Activated CD8-positive, alpha-beta T cell treated with anti-CD3 and anti-CD28 coated beads for 36 hours (primary cell): ENCODE results near the gene MYZAP. TPM values are rescaled to one million over a fixed set of nuclear protein-coding genes. Genes with fewer than 3 reads are reported as not detected.

Source experiments
- ATAC-seq: fragments of 200-7000 bp; cut with Tn5 transposase; one replicate; pipeline ENCODE4 v1.10.0; 2021; ENCODE audit warnings: mild to moderate bottlenecking, moderate library complexity
- CTCF ChIA-PET: fragments of 350-600 bp; sonication (Branson Sonifier 250); formaldehyde crosslinking; loops from one replicate; lab custom pipeline; 2021; ENCODE audit warnings: antibody characterized with exemption; lab: Charles Lee
- POLR2A ChIA-PET: fragments of 350-600 bp; sonication (Branson Sonifier 250); formaldehyde crosslinking; loops from one replicate; lab custom pipeline; 2021; ENCODE audit warnings: antibody characterized with exemption; lab: Charles Lee
- DNase-seq: peaks from one replicate; pipeline ENCODE4 v3.0.0-alpha.2; 2020
- H3K27ac Mint-ChIP-seq: one replicate; pipeline ENCODE4 v1.8.0; 2021; ENCODE audit warnings: mild to moderate bottlenecking, mixed read lengths
- H3K27me3 Mint-ChIP-seq: one replicate; pipeline ENCODE4 v1.8.0; 2021; ENCODE audit warnings: mixed read lengths
- H3K36me3 Mint-ChIP-seq: one replicate; pipeline ENCODE4 v1.8.0; 2021; ENCODE audit warnings: low read depth, mixed read lengths
- H3K4me1 Mint-ChIP-seq: one replicate; pipeline ENCODE4 v1.8.0; 2021; ENCODE audit warnings: low read depth, mixed read lengths
- H3K4me3 Mint-ChIP-seq: one replicate; pipeline ENCODE4 v1.8.0; 2021; ENCODE audit warnings: mild to moderate bottlenecking, moderate library complexity, mixed read lengths
- H3K9me3 Mint-ChIP-seq: one replicate; pipeline ENCODE4 v1.8.0; 2021; ENCODE audit warnings: mixed read lengths
- intact Hi-C: fragments of 100-400 bp; cut with micrococcal nuclease; formaldehyde crosslinking; loops from one replicate; pipeline ENCODE4 v1.10.0; 2022
- total RNA-seq, 2 experiments: library from RNA; stranded (reverse); gene quantifications; one replicate each; pipeline ENCODE4 v1.2.3, GENCODE V29; 2021
- TF ChIP-seq, protein P1 (sequence below): fragments of 200-600 bp; IDR thresholded peaks from one replicate; pipeline ENCODE4 v1.8.0; 2022; ENCODE audit warnings: antibody characterized with exemption, mild to moderate bottlenecking

The MYZAP gene
- total RNA-seq, 2 experiments from 2014 or later: not detected

DNA sequence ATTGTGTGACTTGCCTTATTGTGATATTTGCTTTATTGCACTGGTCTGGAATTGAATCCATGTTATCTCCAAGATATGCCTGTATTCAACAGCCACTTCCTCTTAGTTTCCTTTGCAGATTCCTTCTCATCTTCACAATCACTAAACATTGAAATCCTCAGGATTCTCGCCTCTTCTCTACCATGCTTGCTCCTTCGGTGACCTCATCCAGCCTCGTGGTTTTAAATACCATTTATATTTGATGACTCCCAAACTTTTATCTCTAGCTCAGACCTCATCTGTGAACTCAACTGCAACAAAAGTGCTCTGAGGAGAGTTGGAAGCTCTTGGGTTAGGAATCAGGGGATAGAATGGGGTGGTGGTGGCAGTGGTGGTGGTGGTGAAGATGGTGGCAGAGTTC, 134.7 kb downstream of the MYZAP start:
- no peak overlapping the region for H3K27ac Mint-ChIP-seq
- ChIA-PET POLR2A (no interaction called here), CTCF (interaction anchor here (1.5 kb wide), 1 partner anchor 135 kb away, joined by 3 read pairs; no protein-coding TSS in a partner anchor)
- no peaks in the 10 kb centered on the region for H3K9me3 Mint-ChIP-seq
- no peak for ATAC-seq
- H3K36me3 Mint-ChIP-seq: peaks cover 12% of the 10 kb centered on the region
- DNase-seq: no peak
- TF ChIP-seq, protein P1, sequence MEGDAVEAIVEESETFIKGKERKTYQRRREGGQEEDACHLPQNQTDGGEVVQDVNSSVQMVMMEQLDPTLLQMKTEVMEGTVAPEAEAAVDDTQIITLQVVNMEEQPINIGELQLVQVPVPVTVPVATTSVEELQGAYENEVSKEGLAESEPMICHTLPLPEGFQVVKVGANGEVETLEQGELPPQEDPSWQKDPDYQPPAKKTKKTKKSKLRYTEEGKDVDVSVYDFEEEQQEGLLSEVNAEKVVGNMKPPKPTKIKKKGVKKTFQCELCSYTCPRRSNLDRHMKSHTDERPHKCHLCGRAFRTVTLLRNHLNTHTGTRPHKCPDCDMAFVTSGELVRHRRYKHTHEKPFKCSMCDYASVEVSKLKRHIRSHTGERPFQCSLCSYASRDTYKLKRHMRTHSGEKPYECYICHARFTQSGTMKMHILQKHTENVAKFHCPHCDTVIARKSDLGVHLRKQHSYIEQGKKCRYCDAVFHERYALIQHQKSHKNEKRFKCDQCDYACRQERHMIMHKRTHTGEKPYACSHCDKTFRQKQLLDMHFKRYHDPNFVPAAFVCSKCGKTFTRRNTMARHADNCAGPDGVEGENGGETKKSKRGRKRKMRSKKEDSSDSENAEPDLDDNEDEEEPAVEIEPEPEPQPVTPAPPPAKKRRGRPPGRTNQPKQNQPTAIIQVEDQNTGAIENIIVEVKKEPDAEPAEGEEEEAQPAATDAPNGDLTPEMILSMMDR: no peak
- intact Hi-C loops: no loop called here
- H3K4me3 Mint-ChIP-seq: no peak overlapping the region
- H3K4me1 Mint-ChIP-seq: peaks cover 4% of the 10 kb centered on the region
- no peaks in the 10 kb centered on the region for H3K27me3 Mint-ChIP-seq

DNA sequence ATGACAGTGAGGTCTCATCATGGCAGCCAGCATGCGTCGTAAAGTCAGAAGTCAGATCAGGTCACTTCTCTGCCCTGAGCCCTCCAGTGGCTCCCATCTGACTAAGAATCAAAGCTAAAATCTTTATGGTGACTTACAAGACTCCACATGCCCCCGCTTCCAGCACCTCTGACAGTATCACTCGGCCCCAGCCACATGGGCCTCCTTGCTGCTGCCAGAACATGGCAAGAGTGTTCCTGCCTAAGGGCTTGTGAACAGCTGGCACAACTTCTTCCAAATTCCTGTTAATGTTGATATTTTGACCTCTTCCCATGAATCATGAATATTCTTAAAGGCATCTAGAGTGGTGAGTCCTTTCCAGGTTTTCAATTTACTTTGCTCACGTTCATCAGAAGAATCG, 135.3 kb downstream of the MYZAP start:
- no peak overlapping the region for H3K27ac Mint-ChIP-seq
- H3K9me3 Mint-ChIP-seq: no peaks in the 10 kb centered on the region
- TF ChIP-seq, protein P1: no peak
- no peaks in the 10 kb centered on the region for H3K27me3 Mint-ChIP-seq
- no peak overlapping the region for H3K4me3 Mint-ChIP-seq
- DNase-seq: no peak
- H3K4me1 Mint-ChIP-seq: peaks cover 4% of the 10 kb centered on the region
- no peak for ATAC-seq
- peaks cover 12% of the 10 kb centered on the region for H3K36me3 Mint-ChIP-seq
- ChIA-PET CTCF (no interaction called here), POLR2A (no interaction called here)
- intact Hi-C loops: no loop called here

DNA sequence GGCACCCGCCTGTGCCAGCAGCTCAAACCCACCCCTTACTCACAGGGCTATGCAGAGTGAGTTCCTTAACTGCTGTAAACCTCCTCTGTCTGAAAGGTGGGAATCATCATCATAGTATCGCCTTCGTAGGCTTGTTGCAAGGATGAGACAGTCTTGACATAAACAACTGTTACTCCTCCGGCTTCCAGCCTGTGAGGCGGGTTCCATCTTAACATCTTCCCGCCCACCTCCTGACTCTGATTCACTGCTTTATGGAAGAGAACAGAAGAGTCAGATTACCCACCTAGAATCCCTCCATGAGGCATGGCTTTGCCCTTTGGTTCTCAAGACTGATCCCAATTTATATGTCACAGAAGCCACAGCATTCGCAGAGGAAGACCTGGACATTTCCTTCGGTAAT, 136.7 kb downstream of the MYZAP start:
- intact Hi-C loops: no loop called here
- Mint-ChIP-seq H3K36me3 (peaks cover 5% of the 10 kb centered on the region), H3K4me3 (no peak overlapping the region), H3K4me1 (no peaks in the 10 kb centered on the region), H3K9me3 (no peaks in the 10 kb centered on the region), H3K27me3 (no peaks in the 10 kb centered on the region), H3K27ac (no peak overlapping the region)
- TF ChIP-seq, protein P1: no peak
- no peak for ATAC-seq
- ChIA-PET CTCF (no interaction called here), POLR2A (no interaction called here)
- DNase-seq: no peak

DNA sequence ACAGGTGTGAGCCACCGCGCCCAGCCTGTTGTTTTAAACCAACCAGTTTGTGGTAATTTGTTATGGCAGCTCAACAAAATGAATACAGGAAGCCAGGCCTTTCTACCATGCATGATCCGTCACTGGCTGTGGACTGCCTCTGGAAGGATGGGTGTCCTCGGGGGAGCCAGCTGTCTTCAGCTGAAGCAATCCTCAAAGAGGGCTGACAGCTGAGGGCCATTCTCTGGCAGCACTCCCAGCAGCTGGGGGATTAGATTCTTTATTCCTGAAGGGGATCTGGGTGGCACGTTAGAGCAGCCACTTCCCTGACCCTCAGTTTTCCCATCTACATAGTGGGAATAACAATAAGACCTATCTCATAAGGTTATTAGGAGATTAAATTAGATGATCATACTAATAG, 139.2 kb downstream of the MYZAP start:
- Mint-ChIP-seq H3K36me3 (no peaks in the 10 kb centered on the region), H3K9me3 (no peaks in the 10 kb centered on the region), H3K27me3 (no peaks in the 10 kb centered on the region), H3K4me3 (no peak overlapping the region), H3K4me1 (no peaks in the 10 kb centered on the region), H3K27ac (no peak overlapping the region)
- intact Hi-C loops: no loop called here
- DNase-seq: no peak
- ChIA-PET POLR2A (interaction anchor here (0.9 kb wide), 1 partner anchor 46 kb away, joined by 3 read pairs; no protein-coding TSS in a partner anchor), CTCF (interaction anchor here (1.7 to 5.9 kb wide), 7 partner anchors 9 to 129 kb away, joined by 7 to 70 read pairs (median 16); partner anchors contain the start of gene POLR2M)
- TF ChIP-seq, protein P1: no peak
- ATAC-seq: no peak

DNA sequence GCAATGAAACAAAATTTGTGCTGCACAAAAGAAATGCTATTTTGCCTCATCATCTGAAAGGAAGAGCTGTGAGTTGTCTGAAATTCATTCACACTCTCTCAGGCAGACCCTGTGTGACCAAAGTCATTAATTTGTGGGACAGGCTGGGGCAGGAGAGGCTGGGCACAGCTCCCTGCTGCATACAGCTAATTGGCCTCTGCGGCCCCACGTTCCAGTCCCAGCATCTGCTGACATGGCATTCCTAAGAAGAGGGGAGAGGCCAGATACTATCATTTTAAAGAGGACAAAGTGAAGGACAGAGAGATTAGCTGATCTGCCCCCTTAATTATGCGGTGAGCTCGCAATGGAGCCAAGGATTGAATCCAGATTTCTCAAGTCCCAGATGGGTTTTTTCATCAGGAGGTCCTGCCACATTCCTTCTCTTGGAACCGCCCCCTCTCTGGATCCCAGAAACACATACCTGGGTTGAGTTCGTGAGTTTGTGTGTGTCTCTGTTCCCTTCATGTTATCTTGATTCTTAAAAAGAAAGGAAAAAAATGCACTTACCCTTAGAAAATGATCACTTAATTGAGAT, 139.9 kb downstream of the MYZAP start:
- H3K4me1 Mint-ChIP-seq: no peaks in the 10 kb centered on the region
- no peak for DNase-seq
- no peak overlapping the region for H3K27ac Mint-ChIP-seq
- H3K4me3 Mint-ChIP-seq: no peak overlapping the region
- no peaks in the 10 kb centered on the region for H3K9me3 Mint-ChIP-seq
- H3K36me3 Mint-ChIP-seq: no peaks in the 10 kb centered on the region
- CTCF ChIA-PET: interaction anchor here (0.6 to 5.9 kb wide), 11 partner anchors 10 to 1582 kb away, joined by 3 to 70 read pairs (median 11); partner anchors contain the start of gene POLR2M
- TF ChIP-seq, protein P1: no peak
- H3K27me3 Mint-ChIP-seq: no peaks in the 10 kb centered on the region
- POLR2A ChIA-PET: interaction anchor here (1.0 kb wide), 1 partner anchor 25 kb away, joined by 3 read pairs; the partner anchor contains the start of gene POLR2M
- intact Hi-C loops: no loop called here
- ATAC-seq: no peak
